A549 (cell line): ENCODE measurements around the gene ZNF384.

Experiments
- CHD2 ChIP-seq: fragments of 150-350 bp; IDR thresholded peaks from 2 replicates; pipeline ENCODE4 v1.6.1; 2014; ENCODE audit warnings: low read length; ENCODE audit not compliant: partially characterized antibody
- CTCF ChIP-seq: fragments of >200 bp; sonication (Bioruptor Twin); formaldehyde crosslinking; IDR thresholded peaks from 3 replicates; pipeline ENCODE4 v1.5.1; 2016
- RNF2 ChIP-seq: fragments of 200-600 bp; sonication (generic); IDR thresholded peaks from 2 replicates; pipeline ENCODE4 v1.6.1; 2016; ENCODE audit warnings: low read depth, mild to moderate bottlenecking, antibody characterized with exemption, moderate library complexity, borderline replicate concordance

DNA sequence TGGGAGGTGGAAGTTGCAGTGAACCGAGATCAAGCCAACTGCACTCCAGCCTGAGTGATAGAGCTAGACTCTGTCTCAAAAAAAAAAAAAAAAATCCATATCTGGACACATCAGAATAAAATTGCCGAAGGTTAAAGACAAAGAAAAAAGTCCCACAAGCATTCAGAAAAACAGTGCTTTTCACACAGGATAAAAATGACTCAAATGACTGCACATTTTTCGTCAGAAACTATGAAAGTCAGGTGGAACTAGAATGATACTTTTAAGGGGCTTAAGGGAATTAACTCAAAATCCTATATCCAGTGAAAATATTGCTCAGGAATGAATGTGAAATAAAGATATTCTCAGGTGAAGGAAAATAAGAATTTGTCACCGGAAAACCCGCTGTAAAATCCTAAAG is 47.6 kb upstream of the ZNF384 start:
- TF ChIP-seq CHD2 (no peak), RNF2 (no peak), CTCF (no peak)
